SU-DHL-6 (cell line): ENCODE measurements around the gene IZUMO4.
A peak's percentile ranks its signal among the peaks of the same experiment; 100 is the strongest.

Experiments
- H2AFZ ChIP-seq: fragments of 200-600 bp; sonication (generic); 2 replicates; pipeline ENCODE4 v1.6.1; 2014; ENCODE audit warnings: low read depth, mild to moderate bottlenecking, moderate library complexity, mixed read lengths, antibody characterized with exemption, low read length; ENCODE audit not compliant: severe bottlenecking
- H3F3A ChIP-seq: fragments of 200-600 bp; shearing (Covaris generic); 2 replicates; pipeline ENCODE4 v1.6.0; 2016; ENCODE audit warnings: antibody characterized with exemption, mild to moderate bottlenecking; ENCODE audit not compliant: insufficient read depth
- H3K27ac ChIP-seq: fragments of 200-600 bp; sonication (generic); 2 replicates; pipeline ENCODE4 v1.5.1; 2016; ENCODE audit warnings: low read depth, mild to moderate bottlenecking, low read length, moderate library complexity, mixed read lengths
- H3K27me3 ChIP-seq: fragments of 200-600 bp; sonication (generic), shearing (Covaris generic); 2 replicates; pipeline ENCODE4 v1.6.0; 2014; ENCODE audit warnings: mild to moderate bottlenecking, low read length
- H3K36me3 ChIP-seq: fragments of 200-600 bp; sonication (generic); 2 replicates; pipeline ENCODE4 v1.6.1; 2014; ENCODE audit warnings: mild to moderate bottlenecking, low read length, mixed read lengths
- H3K4me2 ChIP-seq: fragments of 300-600, 200-600 bp; shearing (Covaris generic), sonication (generic); 2 replicates; pipeline ENCODE4 v1.6.0; 2014; ENCODE audit warnings: low read length, low read depth, mild to moderate bottlenecking; ENCODE audit not compliant: poor library complexity, severe bottlenecking
- H3K4me3 ChIP-seq: fragments of 200-600 bp; sonication (generic); 2 replicates; pipeline ENCODE4 v1.5.1; 2014; ENCODE audit warnings: antibody characterized with exemption, low read length, mild to moderate bottlenecking, mixed read lengths; ENCODE audit not compliant: insufficient read depth, poor library complexity, severe bottlenecking
- H3K79me2 ChIP-seq: fragments of 200-600 bp; sonication (generic); 2 replicates; pipeline ENCODE4 v1.6.1; 2014; ENCODE audit warnings: mild to moderate bottlenecking, low read length, moderate library complexity; ENCODE audit not compliant: insufficient read depth
- H3K9ac ChIP-seq: fragments of 200-600 bp; sonication (generic); 2 replicates; pipeline ENCODE4 v1.7.0; 2014; ENCODE audit warnings: mild to moderate bottlenecking, low read length
- H3K9me2 ChIP-seq: fragments of 200-600 bp; sonication (generic); replicated peaks from 2 replicates; pipeline ENCODE4 v1.6.1; 2014; ENCODE audit warnings: low read length; ENCODE audit not compliant: insufficient read depth
- H3K9me3 ChIP-seq: fragments of 200-600 bp; sonication (generic); 2 replicates; pipeline ENCODE4 v1.6.1; 2014; ENCODE audit warnings: low read length, mixed read lengths; ENCODE audit not compliant: insufficient read depth
- H4K20me1 ChIP-seq: fragments of 200-600 bp; sonication (generic); 2 replicates; pipeline ENCODE4 v1.6.1; 2014; ENCODE audit warnings: low read depth, mild to moderate bottlenecking, antibody characterized with exemption, low read length, moderate library complexity, mixed read lengths
- CTCF ChIP-seq: fragments of 200-600 bp; sonication (generic); IDR thresholded peaks from one replicate; pipeline ENCODE4 v1.5.1; 2017; ENCODE audit warnings: antibody characterized with exemption, mild to moderate bottlenecking, low read length, moderate library complexity; ENCODE audit not compliant: insufficient read depth, poor library complexity, severe bottlenecking
- EZH2phosphoT487 ChIP-seq: fragments of 200-600 bp; sonication (generic), shearing (Covaris generic); conservative IDR thresholded peaks from 2 replicates; pipeline ENCODE4 v1.6.1; 2018; ENCODE audit warnings: mild to moderate bottlenecking, antibody characterized with exemption, low read length, moderate library complexity, mixed read lengths

The IZUMO4 gene

GRCh38 chr19:2097203-2097885, 629 bp downstream of the IZUMO4 start:
- peaks cover 37% of the 10 kb centered on the region for H3K79me2 ChIP-seq
- H3K27me3 ChIP-seq, result no peaks in the 10 kb centered on the region
- no peaks in the 10 kb centered on the region for H4K20me1 ChIP-seq
- H3K36me3 ChIP-seq, result no peaks in the 10 kb centered on the region
- H3K9me2 ChIP-seq, result no peaks in the 10 kb centered on the region
- H3K4me2 ChIP-seq, result peak overlapping the region; percentile 80
- no peak overlapping the region for H2AFZ ChIP-seq
- peak overlapping the region; percentile 62 for H3K9ac ChIP-seq
- no peak for TF ChIP-seq EZH2phosphoT487
- TF ChIP-seq CTCF, result no peak
- H3K4me3 ChIP-seq, result peak overlapping the region; percentile 66
- H3K9me3 ChIP-seq, result no peaks in the 10 kb centered on the region
- peak overlapping the region; percentile 26; the same call in 1 of the 2 replicates for H3K27ac ChIP-seq
- peaks cover 15% of the 10 kb centered on the region for H3F3A ChIP-seq

- no peak for TF ChIP-seq CTCF
- no peak for TF ChIP-seq EZH2phosphoT487
- Histone ChIP-seq H3K4me3 (no peak overlapping the region), H3K9me2 (no peaks in the 10 kb centered on the region), H3K9ac (no peak overlapping the region), H3K27me3 (no peaks in the 10 kb centered on the region), H3K4me2 (no peak overlapping the region), H3K9me3 (no peaks in the 10 kb centered on the region), H3F3A (peaks cover 10% of the 10 kb centered on the region), H2AFZ (no peak overlapping the region), H3K27ac (0 out of 2 replicates have a peak overlapping the region, but pooled peaks have one; percentile 26), H3K36me3 (no peaks in the 10 kb centered on the region), H3K79me2 (peaks cover 31% of the 10 kb centered on the region), H4K20me1 (no peaks in the 10 kb centered on the region)
These were observed 1.2 kb downstream of the IZUMO4 start for GRCh38 chr19:2097886-2098327.

GRCh38 chr19:2099054-2099501, 2.4 kb downstream of the IZUMO4 start:
- H2AFZ ChIP-seq, result no peak overlapping the region
- no peak overlapping the region for H3K27ac ChIP-seq
- H3K9me2 ChIP-seq, result no peaks in the 10 kb centered on the region
- no peaks in the 10 kb centered on the region for H3K27me3 ChIP-seq
- no peaks in the 10 kb centered on the region for H4K20me1 ChIP-seq
- TF ChIP-seq EZH2phosphoT487 (no peak), CTCF (no peak)
- no peak overlapping the region for H3K9ac ChIP-seq
- H3K9me3 ChIP-seq, result no peaks in the 10 kb centered on the region
- H3K4me2 ChIP-seq, result no peak overlapping the region
- 0 out of 2 replicates have a peak, but pooled peaks cover 4% of the 10 kb centered on the region for H3F3A ChIP-seq
- H3K36me3 ChIP-seq, result no peaks in the 10 kb centered on the region
- H3K79me2 ChIP-seq, result peaks cover 23% of the 10 kb centered on the region
- no peak overlapping the region for H3K4me3 ChIP-seq
